ENCODE data around the gene CCDC157. TPM values are rescaled to one million over a fixed set of nuclear protein-coding genes. Genes with fewer than 3 reads are reported as not detected.

The CCDC157 gene
- total and polyA plus RNA-seq, 2 of the 4 experiments (the other 2 are of a cell fraction) = 0.90 to 2.2 TPM

- POLR2A ChIA-PET (ENCODE audit: unreplicated experiment) = interaction anchor here (0.6 kb wide), 1 partner anchor 51 kb away, joined by 7 read pairs; no protein-coding TSS in a partner anchor
- BruUV-seq (replicated peaks) = no TSS peak
Observed at GRCh38 chr22:30425616-30426387, 69.0 kb downstream of the CCDC157 start, which contains the start of gene MTFP1. TSS of gene MTFP1 (plus strand) at chr22:30425768. CDS start at chr22:30425880, 112 bp downstream.

More at GRCh38 chr22:30425616-30426387, 69.0 kb downstream of the CCDC157 start, which contains the start of gene MTFP1:
- in situ Hi-C loops (cut with MboI; ENCODE audit: low sequenced_read_pairs) = no loop called here
- peak within 1 kb of the TSS; percentile 73 for H3K4me3 ChIP-seq (ENCODE audit: insufficient read depth, low read depth, low read length)
- H3K14ac ChIP-seq (replicated peaks; ENCODE audit: low read depth, low read length) = peak within 1 kb of the TSS; percentile 88
- dilution Hi-C loops (cut with HindIII; ENCODE audit: low sequenced_read_pairs, unreplicated experiment) = no loop called here
- peak within 1 kb of the TSS; percentile 96 for H2AFZ ChIP-seq (replicated peaks; ENCODE audit: low read length, poor library complexity)
- peaks cover 17 to 40% of the 10 kb centered on the region in 2 experiments; a peak in 3 of 4 replicates for H3K79me1 ChIP-seq (ENCODE audit: low read depth in 1 of 2, low read length in 2 of 2)
- H3K4me1 ChIP-seq (ENCODE audit: control insufficient read depth, insufficient read depth, low read length) = peaks cover 20% of the 10 kb centered on the region
- H3K27ac ChIP-seq (ENCODE audit: insufficient read depth, low read length) = peak within 1 kb of the TSS; percentile 87
- peak within 1 kb of the TSS; percentile 72 for H2BK20ac ChIP-seq (ENCODE audit: low read depth, low read length)
- CTCF ChIA-PET = interaction anchor here (0.7 to 1.2 kb wide), 3 partner anchors 9 to 35 kb away, joined by 3 to 5 read pairs (median 4); no protein-coding TSS in a partner anchor
- H3K56ac ChIP-seq (ENCODE audit: extremely low read depth, insufficient read depth, low read length) = peak within 1 kb of the TSS; percentile 86
- no peaks in the 10 kb centered on the region for H4K20me1 ChIP-seq (ENCODE audit: insufficient read depth, low read length)
- peak within 1 kb of the TSS; percentile 62; the same call in 1 of the 2 replicates for H3K18ac ChIP-seq (ENCODE audit: low read depth, low read length)
- peak within 1 kb of the TSS; percentile 64 for H2BK120ac ChIP-seq (ENCODE audit: low read depth, low read length)
- peak; percentile 78 for TF ChIP-seq MXI1 (IDR thresholded peaks at IDR 0.05; ENCODE audit: borderline replicate concordance, low read depth, low read length)
- TF ChIP-seq RAD21 (IDR thresholded peaks at IDR 0.05; ENCODE audit: low read length) = 0 out of 2 replicates have a peak, but pooled peaks have one; percentile 3
- TF ChIP-seq CTCF (conservative IDR thresholded peaks at IDR 0.05; ENCODE audit: low read depth, low read length) = 0 out of 2 replicates have a peak, but pooled peaks have one; percentile 1
- no peak for TF ChIP-seq NFE2L2 (IDR thresholded peaks at IDR 0.05; ENCODE audit: low read depth, low read length)
- TF ChIP-seq CHD1 (IDR thresholded peaks at IDR 0.05; ENCODE audit: low read depth, low read length) = no peak; the same call in 1 of the 2 replicates
- 0 out of 2 replicates have a peak, but pooled peaks have one; percentile 12 for TF ChIP-seq SMC3 (IDR thresholded peaks at IDR 0.05; ENCODE audit: low read depth, low read length)
- TF ChIP-seq BHLHE40 (IDR thresholded peaks at IDR 0.05; ENCODE audit: low read depth, low read length) = peak; percentile 68; the same call in 1 of the 2 replicates
- 0 out of 2 replicates have a peak, but pooled peaks have one; percentile 29 for TF ChIP-seq MAZ (IDR thresholded peaks at IDR 0.05; ENCODE audit: borderline replicate concordance, low read depth, low read length)
- TF ChIP-seq POLR2A (IDR thresholded peaks at IDR 0.05; ENCODE audit: low read depth, low read length) = peak; percentile 44; the same call in 1 of the 2 replicates
- H4K91ac ChIP-seq (ENCODE audit: insufficient read depth, low read depth, low read length) = peak within 1 kb of the TSS; percentile 67
- H2AK5ac ChIP-seq (ENCODE audit: low read depth, low read length) = peak within 1 kb of the TSS; percentile 95
- H3K27me3 ChIP-seq (ENCODE audit: control insufficient read depth, insufficient read depth, low read length) = no peaks in the 10 kb centered on the region
- 1% methylated on average over 23 of the region's 61 CpGs; no CpG with 5 or more reads in 1 of the 2 experiments for WGBS, 2 experiments (ENCODE audit: extremely low coverage in 2 of 2, insufficient read length in 1 of 2)
- DNase-seq (peak; percentile 62), ATAC-seq (ENCODE audit: low read depth) (peak; percentile 1; the same call in 1 of the 2 replicates)
- H2AK9ac ChIP-seq (replicated peaks; ENCODE audit: low read depth, low read length, poor library complexity) = peak within 1 kb of the TSS; percentile 100
- intact Hi-C loops (cut with micrococcal nuclease) = no loop called here
- H3K9me3 ChIP-seq (ENCODE audit: control insufficient read depth, insufficient read depth, low read length) = no peaks in the 10 kb centered on the region
- peaks cover 9% of the 10 kb centered on the region for H3K36me3 ChIP-seq (ENCODE audit: control insufficient read depth, insufficient read depth, low read length)
- H3K9ac ChIP-seq (ENCODE audit: low read depth, low read length) = peak within 1 kb of the TSS; percentile 94
- peak within 1 kb of the TSS; percentile 41 to 90 for H4K8ac ChIP-seq (ENCODE audit: low read depth in 2 of 2, low read length in 2 of 2)
- peaks cover 13% of the 10 kb centered on the region for H3K9me1 ChIP-seq (ENCODE audit: insufficient read depth, low read length)
- H4K5ac ChIP-seq (ENCODE audit: low read depth, low read length) = peak within 1 kb of the TSS; percentile 87
- H3K4ac ChIP-seq (ENCODE audit: low read depth, low read length) = peak within 1 kb of the TSS; percentile 89
- peak within 1 kb of the TSS; percentile 40; the same call in 1 of the 3 replicates for H2BK15ac ChIP-seq (ENCODE audit: low read depth, low read length)
- peak within 1 kb of the TSS; percentile 55 for H3K23ac ChIP-seq (ENCODE audit: low read depth, low read length)
- peak within 1 kb of the TSS; percentile 93 for H3K4me2 ChIP-seq (ENCODE audit: low read depth, low read length)
- peak within 1 kb of the TSS; percentile 69 for H2BK5ac ChIP-seq (ENCODE audit: low read depth, low read length, poor library complexity, severe bottlenecking)

Measured in IMR-90 (cell line).